ENCODE measurements around the gene GJB2. TPM values are rescaled to one million over a fixed set of nuclear protein-coding genes. Genes with fewer than 3 reads are reported as not detected.

GJB2 gene
- total RNA-seq, 8 experiments from 2014 or later: 0.05 to 3.6 (median 0.17) TPM; not detected in 3

DNA sequence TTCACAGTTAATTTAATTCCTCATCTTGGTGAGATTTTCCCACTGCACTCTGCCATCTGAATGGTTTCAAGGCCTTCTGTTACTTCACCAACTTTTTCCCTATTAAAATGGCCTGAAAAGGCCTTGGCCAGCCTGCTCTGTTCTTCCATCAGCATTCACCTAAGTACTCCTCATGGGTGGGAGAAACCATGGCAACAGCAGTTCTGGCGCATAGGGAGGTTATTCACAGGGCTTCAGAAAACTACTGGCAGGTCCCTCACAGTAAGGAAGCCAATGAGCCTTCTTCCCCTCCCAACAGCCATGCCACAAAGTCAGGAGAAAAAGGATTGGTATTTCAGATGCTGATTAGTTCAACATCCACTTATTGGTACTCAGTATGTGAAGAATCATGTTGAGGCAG, 17.2 kb upstream of the GJB2 start:
- Histone ChIP-seq H3K4me3 (no peak overlapping the region), H3K4me1 (replicated peaks in 1 of 2) (no peaks in the 10 kb centered on the region), H3K27ac (no peak overlapping the region)
- WGBS, 10 experiments: 18 to 50% (median 36%) methylated on average over 1 of the region's 1 CpG; no CpG with 5 or more reads in 6 of the 10 experiments
- no peak for ATAC-seq (replicated peaks in 6 of 8)
- in situ Hi-C loops (cut with MboI; ENCODE audit: low pct_unique_long_range_greater_than_20kb in 2 of 9, low sequenced_read_pairs in 9 of 9, unreplicated experiment in 9 of 9): no loop called here

DNA sequence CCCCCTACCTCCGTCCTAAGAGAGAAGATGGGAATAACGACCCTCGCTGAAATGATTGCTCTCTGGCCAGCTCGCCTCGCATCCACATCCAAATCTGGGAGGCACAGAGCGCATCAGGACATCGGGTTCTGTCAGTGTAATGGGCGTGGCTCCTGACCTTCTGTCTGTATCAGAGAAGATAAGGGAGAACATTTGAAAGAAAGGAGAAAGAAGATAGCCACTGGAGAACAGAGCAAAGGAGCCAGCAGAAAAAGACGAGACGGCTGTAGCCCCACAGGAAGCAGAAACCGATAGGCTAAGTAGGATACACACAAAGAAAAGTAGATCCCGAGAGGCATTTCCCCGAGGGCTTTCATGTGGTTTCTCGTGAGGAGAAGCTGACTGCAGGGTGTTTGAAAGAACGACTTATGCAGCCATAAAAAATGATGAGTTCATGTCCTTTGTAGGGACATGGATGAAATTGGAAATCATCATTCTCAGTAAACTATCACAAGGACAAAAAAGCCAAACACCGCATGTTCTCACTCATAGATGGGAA, 14.0 kb upstream of the GJB2 start:
- H3K27ac ChIP-seq: no peak overlapping the region
- H3K4me1 ChIP-seq (replicated peaks in 1 of 2): no peaks in the 10 kb centered on the region
- H3K4me3 ChIP-seq: no peak overlapping the region
- WGBS, 10 experiments: 5 to 96% (median 80%) methylated on average over 4 to 12 of the region's 16 CpGs
- in situ Hi-C loops (cut with MboI; ENCODE audit: low pct_unique_long_range_greater_than_20kb in 2 of 9, low sequenced_read_pairs in 9 of 9, unreplicated experiment in 9 of 9): no loop called here
- no peak for ATAC-seq (replicated peaks in 6 of 8)

DNA sequence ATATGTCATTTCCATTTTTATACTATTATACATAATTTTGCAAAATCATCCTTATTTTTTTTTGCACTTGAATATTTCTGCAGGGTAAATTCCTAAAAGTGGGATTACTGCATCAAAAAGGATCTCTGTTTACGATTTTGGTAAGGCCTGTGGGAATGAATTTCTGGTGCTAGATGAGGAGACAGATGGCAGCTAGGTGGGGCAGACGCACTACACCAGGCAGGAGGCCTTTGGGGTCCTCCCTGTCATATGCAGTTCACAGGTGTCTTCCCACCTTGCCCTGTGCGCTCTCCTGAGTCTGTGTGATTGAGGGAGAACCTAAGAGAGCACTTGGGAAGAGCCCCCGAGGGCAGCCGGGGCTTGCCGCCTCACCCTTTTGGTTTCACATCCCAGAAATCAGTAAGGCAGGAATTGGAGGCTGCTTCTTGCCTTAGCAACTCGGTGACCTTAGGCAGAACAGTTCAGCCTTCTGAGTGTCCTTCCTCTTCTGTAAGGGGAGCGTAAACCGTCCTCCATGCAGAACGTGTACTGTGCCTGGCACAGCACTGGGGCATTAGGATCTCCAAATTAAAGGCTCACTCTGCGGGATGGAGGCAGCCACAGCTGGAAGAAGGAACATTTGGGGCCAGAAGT, 13.4 kb upstream of the GJB2 start:
- H3K4me1 ChIP-seq (replicated peaks in 1 of 2): no peaks in the 10 kb centered on the region
- H3K27ac ChIP-seq: no peak overlapping the region
- H3K4me3 ChIP-seq: no peak overlapping the region
- no peak for ATAC-seq (replicated peaks in 6 of 8)
- in situ Hi-C loops (cut with MboI; ENCODE audit: low pct_unique_long_range_greater_than_20kb in 2 of 9, low sequenced_read_pairs in 9 of 9, unreplicated experiment in 9 of 9): no loop called here
- WGBS, 10 experiments: 14 to 100% (median 60%) methylated on average over 1 to 9 of the region's 11 CpGs

DNA sequence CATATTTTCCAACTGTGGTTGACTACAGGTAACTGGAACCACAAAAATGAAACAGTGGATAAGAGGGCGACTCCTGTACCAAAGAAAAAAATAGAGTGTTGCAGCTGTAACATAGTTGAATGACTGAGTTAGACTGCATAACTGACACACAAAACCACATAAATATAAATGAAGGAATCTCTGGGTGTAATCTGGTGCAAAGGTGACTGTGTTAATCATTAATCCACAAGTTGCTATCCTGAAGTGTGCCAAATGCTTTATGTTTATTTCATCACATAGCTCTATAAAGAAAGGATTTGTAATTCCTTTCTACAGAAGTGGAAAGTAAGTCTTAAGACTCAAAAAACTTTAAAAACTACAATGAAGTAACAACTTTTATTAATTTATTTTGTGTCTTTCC, 6.0 kb upstream of the GJB2 start:
- in situ Hi-C loops (cut with MboI; ENCODE audit: low pct_unique_long_range_greater_than_20kb in 2 of 9, low sequenced_read_pairs in 9 of 9, unreplicated experiment in 9 of 9): loop anchor here in 6 of 9 experiments (25.0 kb wide), 4 partner anchors 264 to 739 kb away; partner anchors contain the start of gene XPO4 (in 5 of the 6)

DNA sequence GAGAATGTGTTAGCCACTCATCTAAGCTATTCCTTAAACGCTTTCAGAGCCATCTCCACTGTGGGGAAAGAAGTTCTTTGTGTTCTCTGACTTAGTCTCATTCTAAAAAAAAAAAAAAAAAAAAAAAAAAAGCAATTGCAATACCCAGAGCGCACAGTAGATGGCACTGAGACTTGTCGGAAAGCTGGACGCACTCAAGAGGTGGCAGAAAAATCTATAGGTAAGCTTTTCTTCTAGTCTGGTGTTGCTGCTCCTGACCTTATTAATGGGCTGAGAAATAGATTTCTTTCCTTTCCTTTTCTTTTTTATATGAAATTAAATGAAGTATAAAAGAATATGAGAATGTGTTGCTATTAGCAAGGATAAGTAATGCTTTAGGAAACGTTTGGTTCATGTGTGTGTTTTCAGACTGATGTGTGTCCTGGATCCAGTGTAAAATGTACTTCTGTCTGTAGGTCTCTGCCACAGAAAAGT, 4.7 kb upstream of the GJB2 start:
- Histone ChIP-seq H3K4me3 (no peak overlapping the region), H3K4me1 (replicated peaks in 1 of 2) (peaks cover 6 to 13% of the 10 kb centered on the region in 2 donors), H3K27ac (no peak overlapping the region)
- in situ Hi-C loops (cut with MboI; ENCODE audit: low pct_unique_long_range_greater_than_20kb in 2 of 9, low sequenced_read_pairs in 9 of 9, unreplicated experiment in 9 of 9): loop anchor here in 6 of 9 experiments (25.0 kb wide), 4 partner anchors 265 to 740 kb away; partner anchors contain the start of gene XPO4 (in 5 of the 6)
- WGBS, 10 experiments: 0 to 20% (median 7%) methylated on average over 2 to 5 of the region's 5 CpGs; no CpG with 5 or more reads in 2 of the 10 experiments
- peak in 7 of 8 experiments; percentile 24 to 62 (median 38) for ATAC-seq (replicated peaks in 6 of 8)

More for the DNA sequence above, 6.0 kb upstream of the GJB2 start:
- H3K27ac ChIP-seq: no peak overlapping the region
- ATAC-seq (replicated peaks in 6 of 8): no peak
- peaks cover 3 to 6% of the 10 kb centered on the region in 2 donors for H3K4me1 ChIP-seq (replicated peaks in 1 of 2)
- WGBS, 10 experiments: 33 to 100% (median 71%) methylated on average over 1 of the region's 1 CpG; no CpG with 5 or more reads in 3 of the 10 experiments
- no peak overlapping the region for H3K4me3 ChIP-seq

DNA sequence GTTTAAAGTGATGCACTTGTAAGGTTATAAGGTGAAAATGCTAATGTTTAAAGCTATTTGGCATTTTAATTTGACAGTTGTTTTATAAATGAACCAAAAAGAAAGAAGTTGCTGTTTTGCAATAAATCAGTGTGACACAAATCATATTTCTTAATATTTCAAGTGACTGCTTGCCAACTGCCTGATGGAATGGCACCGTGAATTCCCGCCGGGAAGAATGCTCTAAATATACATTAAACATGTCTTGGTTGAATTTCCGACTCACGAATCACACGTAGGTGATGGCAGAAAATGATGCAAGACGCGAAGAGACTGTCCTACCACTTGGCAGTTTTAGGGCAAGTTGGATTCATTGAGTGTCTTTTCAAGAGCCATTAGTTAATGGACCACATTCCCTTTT, 3.1 kb upstream of the GJB2 start:
- no peak for ATAC-seq (replicated peaks in 6 of 8)
- WGBS, 10 experiments: 19 to 90% (median 63%) methylated on average over 2 to 8 of the region's 8 CpGs; no CpG with 5 or more reads in 1 of the 10 experiments
- H3K4me3 ChIP-seq: no peak overlapping the region
- no peak overlapping the region for H3K27ac ChIP-seq
- peaks cover 6 to 17% of the 10 kb centered on the region in 2 donors for H3K4me1 ChIP-seq (replicated peaks in 1 of 2)
- in situ Hi-C loops (cut with MboI; ENCODE audit: low pct_unique_long_range_greater_than_20kb in 2 of 9, low sequenced_read_pairs in 9 of 9, unreplicated experiment in 9 of 9): loop anchor here in 6 of 9 experiments (25.0 kb wide), 4 partner anchors 266 to 742 kb away; partner anchors contain the start of gene XPO4 (in 5 of the 6)

DNA sequence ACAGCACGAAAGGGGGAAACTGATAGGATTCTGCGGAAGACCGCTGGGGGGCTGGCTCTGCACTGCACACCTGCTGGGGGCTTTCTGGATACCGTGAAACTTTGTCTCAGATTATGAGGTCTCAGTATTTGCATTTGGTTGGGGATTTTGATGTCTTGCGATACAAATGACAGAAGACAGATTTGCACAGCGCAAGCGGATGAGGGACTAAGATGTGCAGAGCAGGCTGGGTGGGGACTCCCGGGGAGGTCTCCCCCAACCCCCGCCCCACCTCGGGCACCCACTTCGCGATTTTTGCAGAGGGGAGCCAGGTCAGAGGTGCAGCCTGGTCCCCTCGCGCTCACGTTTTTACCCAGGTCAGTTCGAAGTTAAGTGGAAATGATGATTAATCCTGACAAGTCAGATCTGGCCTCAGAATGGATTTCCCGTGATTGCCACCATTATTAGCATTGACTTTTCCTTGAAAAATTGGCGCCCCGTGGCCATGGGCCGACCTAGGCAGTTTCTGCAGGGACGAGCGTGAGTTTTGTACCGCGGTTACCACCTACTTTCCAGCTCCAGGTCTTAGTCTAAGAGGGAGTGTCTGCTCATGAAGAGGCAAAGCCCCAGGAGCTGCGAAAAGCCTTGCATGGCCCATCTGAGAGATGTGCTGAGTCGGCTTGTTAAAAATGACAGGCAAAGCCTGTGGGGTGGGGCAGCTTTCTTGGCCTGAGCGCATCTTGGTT, 1.3 kb upstream of the GJB2 start:
- WGBS, 10 experiments: 0 to 30% (median 7%) methylated on average over 1 to 13 of the region's 27 CpGs; no CpG with 5 or more reads in 3 of the 10 experiments
- H3K27ac ChIP-seq: no peak overlapping the region
- no peak overlapping the region for H3K4me3 ChIP-seq
- ATAC-seq (replicated peaks in 6 of 8): no peak
- in situ Hi-C loops (cut with MboI; ENCODE audit: low pct_unique_long_range_greater_than_20kb in 2 of 9, low sequenced_read_pairs in 9 of 9, unreplicated experiment in 9 of 9): loop anchor here in 6 of 9 experiments (25.0 kb wide), 4 partner anchors 268 to 743 kb away; partner anchors contain the start of gene XPO4 (in 5 of the 6)
- peaks cover 6 to 17% of the 10 kb centered on the region in 2 donors for H3K4me1 ChIP-seq (replicated peaks in 1 of 2)

DNA sequence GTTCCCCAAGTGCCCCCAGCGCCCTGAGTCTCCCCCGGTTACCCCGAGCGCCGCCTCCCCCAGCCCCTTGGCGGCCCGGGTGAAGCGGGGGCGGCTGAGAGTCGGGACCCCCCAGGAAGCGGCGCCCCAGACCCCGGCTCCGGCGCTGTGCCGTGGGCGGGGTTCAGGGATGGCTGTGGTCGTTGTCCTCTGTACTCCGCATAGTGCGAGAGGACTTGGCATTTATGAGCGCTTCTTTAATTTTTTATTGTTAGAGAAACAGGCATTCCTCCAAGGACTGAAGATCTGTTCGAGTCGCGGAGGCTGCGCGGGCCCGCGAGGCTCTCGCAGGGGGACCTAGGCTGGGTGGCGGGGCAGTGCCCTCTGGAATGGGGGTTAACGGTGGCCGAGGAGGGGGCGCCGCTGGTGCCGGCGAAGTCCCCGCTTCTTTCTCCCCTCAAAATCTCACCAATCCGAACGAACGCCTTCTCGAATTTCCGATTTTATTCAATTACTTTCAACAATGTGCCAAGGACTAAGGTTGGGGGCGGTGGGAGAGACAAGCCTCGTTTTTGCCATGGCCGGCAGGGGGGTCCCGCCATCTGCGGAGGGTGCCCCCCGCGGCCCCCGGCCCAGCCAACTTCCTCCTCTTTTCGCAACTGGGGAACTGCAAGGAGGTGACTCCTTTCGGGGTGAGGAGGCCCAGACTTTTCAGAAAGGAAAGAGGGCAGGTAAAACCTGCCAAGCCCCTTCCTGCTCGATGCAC, 596 bp upstream of the GJB2 start:
- no peak overlapping the region for H3K27ac ChIP-seq
- in situ Hi-C loops (cut with MboI; ENCODE audit: low pct_unique_long_range_greater_than_20kb in 2 of 9, low sequenced_read_pairs in 9 of 9, unreplicated experiment in 9 of 9): loop anchor here in 6 of 9 experiments (25.0 kb wide), 4 partner anchors 269 to 744 kb away; partner anchors contain the start of gene XPO4 (in 5 of the 6)
- 0 to 2% (median 0%) methylated on average over 5 to 13 of the region's 53 CpGs; no CpG with 5 or more reads in 6 of the 10 experiments for WGBS, 10 experiments

DNA sequence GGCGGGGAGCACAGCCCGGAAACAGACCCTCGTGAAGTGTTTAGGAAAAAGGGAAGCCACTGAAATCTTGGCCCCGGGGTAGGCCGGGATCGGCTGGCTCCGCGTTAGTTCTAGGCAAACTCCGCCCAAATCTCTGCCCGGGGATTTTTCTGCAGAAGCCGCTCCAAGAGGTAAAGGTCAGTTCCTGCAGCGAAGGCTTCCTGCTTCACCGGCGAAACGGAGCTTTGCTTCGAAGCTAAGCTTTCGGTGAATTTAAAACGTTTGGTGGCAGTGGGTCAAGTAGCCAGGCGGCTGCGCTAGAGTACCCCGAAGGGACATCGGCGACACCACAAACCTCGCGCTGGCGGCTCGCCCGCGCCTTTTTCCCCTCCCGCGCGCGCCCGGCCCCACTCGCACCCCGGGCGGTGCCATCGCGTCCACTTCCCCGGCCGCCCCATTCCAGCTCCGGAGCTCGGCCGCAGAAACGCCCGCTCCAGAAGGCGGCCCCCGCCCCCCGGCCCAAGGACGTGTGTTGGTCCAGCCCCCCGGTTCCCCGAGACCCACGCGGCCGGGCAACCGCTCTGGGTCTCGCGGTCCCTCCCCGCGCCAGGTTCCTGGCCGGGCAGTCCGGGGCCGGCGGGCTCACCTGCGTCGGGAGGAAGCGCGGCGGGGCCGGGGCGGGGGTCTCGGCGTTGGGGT, 441 bp downstream of the GJB2 start:
- peak; percentile 9 to 59 (median 50) for ATAC-seq (replicated peaks in 6 of 8)
- in situ Hi-C loops (cut with MboI; ENCODE audit: low pct_unique_long_range_greater_than_20kb in 2 of 9, low sequenced_read_pairs in 9 of 9, unreplicated experiment in 9 of 9): loop anchor here in 6 of 9 experiments (25.0 kb wide), 4 partner anchors 270 to 745 kb away; partner anchors contain the start of gene XPO4 (in 5 of the 6)
- Histone ChIP-seq H3K4me1 (replicated peaks in 1 of 2) (peaks cover 6 to 17% of the 10 kb centered on the region in 2 donors), H3K27ac (no peak overlapping the region), H3K4me3 (peak overlapping the region; percentile 19 to 37 (median 30))
- WGBS, 10 experiments: 0 to 3% (median 2%) methylated on average over 6 to 39 of the region's 73 CpGs; no CpG with 5 or more reads in 6 of the 10 experiments

More for the DNA sequence above, 596 bp upstream of the GJB2 start:
- ATAC-seq (replicated peaks in 6 of 8): peak; percentile 8 to 53 (median 46)
- Histone ChIP-seq H3K4me3 (peak overlapping the region in 4 of 5 donors; percentile 30 to 37 (median 30)), H3K4me1 (replicated peaks in 1 of 2) (peaks cover 6 to 17% of the 10 kb centered on the region in 2 donors)

DNA sequence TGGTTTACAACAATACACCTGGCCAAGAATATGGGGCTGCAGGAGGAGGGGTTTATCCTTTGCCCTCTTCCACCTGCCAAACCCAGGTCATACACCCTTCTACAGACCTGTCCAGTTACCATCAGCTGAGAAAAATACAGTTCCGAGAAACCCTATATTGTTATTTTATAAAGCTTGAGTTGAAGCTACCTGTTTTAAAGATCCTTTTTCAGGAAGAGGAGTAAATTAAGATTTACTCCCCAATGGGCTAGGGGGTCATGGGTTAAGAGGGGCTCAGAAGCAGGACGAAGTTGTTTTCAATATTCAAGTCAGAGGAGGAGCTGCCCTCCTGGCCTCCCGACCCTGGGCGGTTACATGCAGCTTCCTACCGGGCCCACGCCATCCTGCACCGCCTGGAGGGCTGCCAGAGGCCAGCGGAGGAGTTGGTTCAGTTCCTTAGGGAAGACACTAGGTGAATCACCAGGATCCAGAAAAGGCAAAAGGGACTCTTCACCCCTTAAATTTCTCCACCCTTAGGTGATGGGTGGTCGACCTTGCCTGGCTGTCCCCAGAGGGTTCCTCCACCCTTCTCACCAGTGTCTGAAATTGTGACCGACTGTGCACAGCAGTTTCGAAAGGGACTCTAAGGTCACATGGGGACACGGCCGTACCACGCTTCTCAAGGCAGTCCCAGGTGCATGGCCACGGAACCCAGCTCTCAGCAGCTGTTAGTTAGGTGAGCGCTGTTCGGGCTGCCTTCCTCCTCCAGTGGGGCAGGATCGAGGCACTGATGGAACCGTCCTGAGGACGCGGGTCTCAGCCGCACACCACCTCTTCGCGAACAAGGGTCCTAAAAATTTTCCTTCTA, 1.2 kb downstream of the GJB2 start:
- Histone ChIP-seq H3K4me1 (replicated peaks in 1 of 2) (peaks cover 6 to 17% of the 10 kb centered on the region in 2 donors), H3K27ac (no peak overlapping the region), H3K4me3 (peak overlapping the region in 2 of 5 donors; percentile 30 to 31)
- ATAC-seq (replicated peaks in 6 of 8): peak in 4 of 8 experiments; percentile 9 to 24 (median 16)
- 30 to 88% (median 46%) methylated on average over 1 to 13 of the region's 24 CpGs; no CpG with 5 or more reads in 1 of the 10 experiments for WGBS, 10 experiments
- in situ Hi-C loops (cut with MboI; ENCODE audit: low pct_unique_long_range_greater_than_20kb in 2 of 9, low sequenced_read_pairs in 9 of 9, unreplicated experiment in 9 of 9): loop anchor here in 6 of 9 experiments (25.0 kb wide), 4 partner anchors 271 to 746 kb away; partner anchors contain the start of gene XPO4 (in 5 of the 6)
